IPS DF 4.7 (cell line): Measurements from ENCODE around the gene ZBTB3.
"Not testable (repeated sequence)": the region's sequence is repeated elsewhere in the genome, so short reads cannot be mapped to it uniquely, and the experiment has no call there.

Experiments used
- DNase-seq: peaks from one replicate; pipeline ENCODE4 v3.0.0-alpha.2; 2013; ENCODE audit warnings: low spot score; ENCODE audit errors: extremely low read depth

The ZBTB3 gene

GRCh38 chr11:62757846-62758788 is 4.2 kb upstream of the ZBTB3 start:
- DNase-seq = peak; percentile 91

GRCh38 chr11:62755086-62755615 is 1.2 kb upstream of the ZBTB3 start:
- no peak for DNase-seq

- DNase-seq = no peak
These were observed 795 bp downstream of the ZBTB3 start for GRCh38 chr11:62752994-62753735.

GRCh38 chr11:62752177-62752785 is 1.7 kb downstream of the ZBTB3 start:
- no peak for DNase-seq

GRCh38 chr11:62749931-62750330 is 4.0 kb downstream of the ZBTB3 start:
- not testable (repeated sequence) for DNase-seq

GRCh38 chr11:62747475-62748160 is 6.3 kb downstream of the ZBTB3 start:
- no peak for DNase-seq

GRCh38 chr11:62737196-62737595 is 16.8 kb downstream of the ZBTB3 start:
- DNase-seq = no peak

- no peak for DNase-seq
These were observed 21.1 kb downstream of the ZBTB3 start for GRCh38 chr11:62732830-62733229.

GRCh38 chr11:62730076-62730475 is 23.9 kb downstream of the ZBTB3 start:
- DNase-seq = not testable (repeated sequence)

GRCh38 chr11:62728171-62728988 is 25.6 kb downstream of the ZBTB3 start, which contains the start of gene TTC9C:
TTC9C (plus strand) TSS chr11:62728486; CDS start chr11:62728849, 363 bp downstream.
- DNase-seq = no peak

- DNase-seq = peak; percentile 96
These were observed 26.1 kb downstream of the ZBTB3 start for GRCh38 chr11:62727872-62728170.

- no peak for DNase-seq
These were observed 26.6 kb downstream of the ZBTB3 start, which contains the start of gene HNRNPUL2 for GRCh38 chr11:62727165-62727871. HNRNPUL2 (minus strand) TSS chr11:62727457; CDS start chr11:62727156, 301 bp downstream.

GRCh38 chr11:62726915-62727164 is 27.1 kb downstream of the ZBTB3 start:
- DNase-seq = no peak

- DNase-seq = no peak
These were observed 27.6 kb downstream of the ZBTB3 start for GRCh38 chr11:62726156-62726914.

- DNase-seq = no peak
These were observed 28.3 kb downstream of the ZBTB3 start for GRCh38 chr11:62725646-62726045.

GRCh38 chr11:62724171-62724570 is 29.8 kb downstream of the ZBTB3 start:
- DNase-seq = no peak

- DNase-seq = no peak
These were observed 32.0 kb downstream of the ZBTB3 start for GRCh38 chr11:62721994-62722393.

- no peak for DNase-seq
These were observed 34.5 kb downstream of the ZBTB3 start for GRCh38 chr11:62719302-62719978.

- no peak for DNase-seq
These were observed 37.1 kb downstream of the ZBTB3 start for GRCh38 chr11:62716816-62717215.
